ENCODE data around the gene CIDEC.

Gene CIDEC

GRCh38 chr3:9914559-9915253 is 34.7 kb upstream of the CIDEC start:
- Histone ChIP-seq H3K36me3 (replicated peaks; ENCODE audit: low read depth, low read length) (no peaks in the 10 kb centered on the region), H3K4me2 (ENCODE audit: low read length) (peak overlapping the region; percentile 98), H3K9me3 (ENCODE audit: insufficient read depth, low read length) (no peaks in the 10 kb centered on the region), H3K27me3 (ENCODE audit: low read depth, low read length) (no peaks in the 10 kb centered on the region), H2AFZ (ENCODE audit: low read depth, low read length) (peak overlapping the region; percentile 84), H4K20me1 (ENCODE audit: insufficient read depth, low read length) (no peaks in the 10 kb centered on the region), H3K27ac (ENCODE audit: low read length) (no peak overlapping the region), H3K4me1 (ENCODE audit: low read length) (peaks cover 18% of the 10 kb centered on the region), H3K79me2 (ENCODE audit: low read length) (no peaks in the 10 kb centered on the region), H3K9ac (ENCODE audit: low read length) (peak overlapping the region; percentile 71), H3K4me3 (ENCODE audit: low read length) (peak overlapping the region; percentile 87)
- no peak for TF ChIP-seq EZH2phosphoT487 (IDR thresholded peaks at IDR 0.05; ENCODE audit: low read depth)
- TF ChIP-seq CTCF (IDR thresholded peaks at IDR 0.05; ENCODE audit: low read depth, low read length) = no peak

GRCh38 chr3:9914011-9914410 is 34.0 kb upstream of the CIDEC start:
- no peaks in the 10 kb centered on the region for H3K36me3 ChIP-seq (replicated peaks; ENCODE audit: low read depth, low read length)
- H3K27me3 ChIP-seq (ENCODE audit: low read depth, low read length) = no peaks in the 10 kb centered on the region
- H2AFZ ChIP-seq (ENCODE audit: low read depth, low read length) = no peak overlapping the region
- no peak overlapping the region for H3K4me3 ChIP-seq (ENCODE audit: low read length)
- H4K20me1 ChIP-seq (ENCODE audit: insufficient read depth, low read length) = no peaks in the 10 kb centered on the region
- no peaks in the 10 kb centered on the region for H3K9me3 ChIP-seq (ENCODE audit: insufficient read depth, low read length)
- H3K4me2 ChIP-seq (ENCODE audit: low read length) = no peak overlapping the region
- no peak for TF ChIP-seq CTCF (IDR thresholded peaks at IDR 0.05; ENCODE audit: low read depth, low read length)
- no peak for TF ChIP-seq EZH2phosphoT487 (IDR thresholded peaks at IDR 0.05; ENCODE audit: low read depth)
- peaks cover 25% of the 10 kb centered on the region for H3K4me1 ChIP-seq (ENCODE audit: low read length)
- no peak overlapping the region for H3K9ac ChIP-seq (ENCODE audit: low read length)
- no peaks in the 10 kb centered on the region for H3K79me2 ChIP-seq (ENCODE audit: low read length)
- H3K27ac ChIP-seq (ENCODE audit: low read length) = no peak overlapping the region

DNA sequence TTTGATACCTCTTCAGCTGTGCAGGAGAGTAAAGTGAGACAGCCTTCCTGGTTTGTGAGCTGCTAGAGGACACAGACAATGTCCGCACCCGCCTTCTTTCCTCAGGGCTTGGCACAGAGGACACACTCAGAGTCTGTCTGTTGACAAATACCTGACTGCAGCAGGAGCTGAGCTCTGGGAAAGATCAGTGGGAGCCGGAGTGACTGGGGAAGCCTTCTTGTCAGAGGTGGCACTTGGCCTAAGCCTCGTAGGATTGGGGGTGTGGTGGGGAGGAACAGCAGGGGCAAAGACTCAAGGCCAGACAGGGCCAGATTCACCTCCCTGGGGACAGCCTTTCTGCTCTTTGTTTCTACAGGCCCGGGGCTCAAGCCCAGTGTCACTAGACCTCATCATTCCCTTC is 33.5 kb upstream of the CIDEC start:
- Histone ChIP-seq H4K20me1 (ENCODE audit: insufficient read depth, low read length) (no peaks in the 10 kb centered on the region), H3K9me3 (ENCODE audit: insufficient read depth, low read length) (no peaks in the 10 kb centered on the region), H3K9ac (ENCODE audit: low read length) (no peak overlapping the region), H3K27me3 (ENCODE audit: low read depth, low read length) (no peaks in the 10 kb centered on the region), H2AFZ (ENCODE audit: low read depth, low read length) (no peak overlapping the region), H3K4me3 (ENCODE audit: low read length) (no peak overlapping the region), H3K79me2 (ENCODE audit: low read length) (no peaks in the 10 kb centered on the region), H3K27ac (ENCODE audit: low read length) (no peak overlapping the region), H3K36me3 (replicated peaks; ENCODE audit: low read depth, low read length) (no peaks in the 10 kb centered on the region), H3K4me2 (ENCODE audit: low read length) (no peak overlapping the region), H3K4me1 (ENCODE audit: low read length) (peaks cover 27% of the 10 kb centered on the region)
- TF ChIP-seq EZH2phosphoT487 (IDR thresholded peaks at IDR 0.05; ENCODE audit: low read depth) (no peak), CTCF (IDR thresholded peaks at IDR 0.05; ENCODE audit: low read depth, low read length) (no peak)

- no peak for TF ChIP-seq EZH2phosphoT487 (IDR thresholded peaks at IDR 0.05; ENCODE audit: low read depth)
- TF ChIP-seq CTCF (IDR thresholded peaks at IDR 0.05; ENCODE audit: low read depth, low read length) = no peak
- Histone ChIP-seq H3K27ac (ENCODE audit: low read length) (no peak overlapping the region), H3K4me2 (ENCODE audit: low read length) (no peak overlapping the region), H3K9ac (ENCODE audit: low read length) (no peak overlapping the region), H3K27me3 (ENCODE audit: low read depth, low read length) (no peaks in the 10 kb centered on the region), H3K79me2 (ENCODE audit: low read length) (no peaks in the 10 kb centered on the region), H3K4me1 (ENCODE audit: low read length) (peaks cover 27% of the 10 kb centered on the region), H3K36me3 (replicated peaks; ENCODE audit: low read depth, low read length) (no peaks in the 10 kb centered on the region), H3K4me3 (ENCODE audit: low read length) (no peak overlapping the region), H2AFZ (ENCODE audit: low read depth, low read length) (no peak overlapping the region), H4K20me1 (ENCODE audit: insufficient read depth, low read length) (no peaks in the 10 kb centered on the region), H3K9me3 (ENCODE audit: insufficient read depth, low read length) (no peaks in the 10 kb centered on the region)
Measured at GRCh38 chr3:9912294-9912935, 32.4 kb upstream of the CIDEC start.

Measured in OCI-LY3 (cell line).